ENCODE data around the gene SPATA31D3.

Gene SPATA31D3

GRCh38 chr9:81964218-81965171 lies 21.2 kb downstream of the SPATA31D3 start:
- Histone ChIP-seq H3K4ac (ENCODE audit: low read depth, low read length) (no peak overlapping the region), H3K23ac (ENCODE audit: low read length) (no peak overlapping the region), H2BK5ac (ENCODE audit: low read depth, low read length, poor library complexity) (no peak overlapping the region), H3K36me3 (ENCODE audit: control insufficient read depth in 1 of 2, insufficient read depth in 2 of 2, low read length in 2 of 2) (no peaks in the 10 kb centered on the region), H3K18ac (ENCODE audit: low read length) (no peak overlapping the region), H2BK120ac (ENCODE audit: insufficient read depth, low read length, poor library complexity) (no peak overlapping the region), H3K9ac (ENCODE audit: low read length) (no peak overlapping the region), H4K91ac (ENCODE audit: low read depth, low read length) (no peak overlapping the region), H3K4me3 (ENCODE audit: low read depth, low read length) (no peak overlapping the region), H4K8ac (ENCODE audit: low read depth, low read length) (no peak overlapping the region), H4K12ac (ENCODE audit: low read depth, low read length) (no peak overlapping the region), H3K79me1 (ENCODE audit: low read length) (no peaks in the 10 kb centered on the region), H2BK12ac (ENCODE audit: low read length) (no peak overlapping the region), H2AFZ (ENCODE audit: insufficient read depth, low read length, poor library complexity) (no peak overlapping the region), H3K79me2 (ENCODE audit: control insufficient read depth, insufficient read depth, low read length, poor library complexity) (no peaks in the 10 kb centered on the region), H3K27me3 (ENCODE audit: insufficient read depth, low read length) (no peaks in the 10 kb centered on the region), H3K27ac (ENCODE audit: low read depth, low read length) (no peak overlapping the region), H3K4me2 (ENCODE audit: low read length) (no peak overlapping the region), H3K4me1 (ENCODE audit: control insufficient read depth in 1 of 2, insufficient read depth in 2 of 2, low read length in 2 of 2) (no peaks in the 10 kb centered on the region), H3K14ac (ENCODE audit: low read length) (no peak overlapping the region), H2AK5ac (ENCODE audit: low read length) (no peak overlapping the region), H3K9me3 (ENCODE audit: insufficient read depth, low read depth, low read length) (no peaks in the 10 kb centered on the region)
- DNase-seq: no peak
- WGBS (ENCODE audit: extremely low coverage, insufficient coverage, insufficient read length): no CpG with 5 or more reads among the region's 6 CpGs

GRCh38 chr9:81968026-81968425 lies 24.7 kb downstream of the SPATA31D3 start:
- H2AFZ ChIP-seq (ENCODE audit: insufficient read depth, low read length, poor library complexity): no peak overlapping the region
- no peaks in the 10 kb centered on the region for H3K27me3 ChIP-seq (ENCODE audit: insufficient read depth, low read length)
- H3K79me2 ChIP-seq (ENCODE audit: control insufficient read depth, insufficient read depth, low read length, poor library complexity): no peaks in the 10 kb centered on the region
- no peak overlapping the region for H3K27ac ChIP-seq (ENCODE audit: low read depth, low read length)
- H4K12ac ChIP-seq (ENCODE audit: low read depth, low read length): no peak overlapping the region
- WGBS (ENCODE audit: extremely low coverage, insufficient coverage, insufficient read length): no CpG with 5 or more reads among the region's 3 CpGs
- no peak overlapping the region for H4K8ac ChIP-seq (ENCODE audit: low read depth, low read length)
- H3K4me3 ChIP-seq (ENCODE audit: low read depth, low read length): no peak overlapping the region
- H3K36me3 ChIP-seq (ENCODE audit: control insufficient read depth in 1 of 2, insufficient read depth in 2 of 2, low read length in 2 of 2): no peaks in the 10 kb centered on the region
- no peak for DNase-seq
- no peak overlapping the region for H3K23ac ChIP-seq (ENCODE audit: low read length)
- H3K4me1 ChIP-seq (ENCODE audit: control insufficient read depth in 1 of 2, insufficient read depth in 2 of 2, low read length in 2 of 2): no peaks in the 10 kb centered on the region
- H4K91ac ChIP-seq (ENCODE audit: low read depth, low read length): no peak overlapping the region
- no peak overlapping the region for H2BK120ac ChIP-seq (ENCODE audit: insufficient read depth, low read length, poor library complexity)
- H3K4me2 ChIP-seq (ENCODE audit: low read length): no peak overlapping the region
- no peak overlapping the region for H3K9ac ChIP-seq (ENCODE audit: low read length)
- no peaks in the 10 kb centered on the region for H3K79me1 ChIP-seq (ENCODE audit: low read length)
- no peak overlapping the region for H2AK5ac ChIP-seq (ENCODE audit: low read length)
- H3K14ac ChIP-seq (ENCODE audit: low read length): no peak overlapping the region
- H2BK12ac ChIP-seq (ENCODE audit: low read length): no peak overlapping the region
- H3K4ac ChIP-seq (ENCODE audit: low read depth, low read length): no peak overlapping the region
- H2BK5ac ChIP-seq (ENCODE audit: low read depth, low read length, poor library complexity): no peak overlapping the region
- no peak overlapping the region for H3K18ac ChIP-seq (ENCODE audit: low read length)
- H3K9me3 ChIP-seq (ENCODE audit: insufficient read depth, low read depth, low read length): no peaks in the 10 kb centered on the region

DNA sequence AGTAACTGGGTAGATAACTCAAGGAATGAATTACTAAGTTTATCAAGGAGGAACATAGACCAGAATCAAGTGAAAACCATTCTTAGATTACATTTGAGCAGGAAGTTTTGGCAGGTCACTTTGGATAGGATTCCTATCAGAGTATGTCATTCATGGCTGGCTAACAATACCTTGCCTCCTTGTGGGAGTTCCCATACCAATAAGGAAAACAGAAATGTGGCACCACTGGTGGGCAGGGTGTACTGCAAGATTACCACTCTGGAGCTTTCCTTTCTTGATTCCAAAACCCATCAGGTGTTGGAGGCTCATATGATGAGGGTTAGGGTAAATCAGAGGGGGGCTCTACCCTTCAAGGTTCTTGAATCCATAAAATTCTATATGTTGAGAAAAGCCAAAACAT lies 26.7 kb downstream of the SPATA31D3 start:
- Histone ChIP-seq H3K18ac (ENCODE audit: low read length) (no peak overlapping the region), H4K91ac (ENCODE audit: low read depth, low read length) (no peak overlapping the region), H4K12ac (ENCODE audit: low read depth, low read length) (no peak overlapping the region), H2BK12ac (ENCODE audit: low read length) (no peak overlapping the region), H3K27me3 (ENCODE audit: insufficient read depth, low read length) (no peaks in the 10 kb centered on the region), H2AFZ (ENCODE audit: insufficient read depth, low read length, poor library complexity) (no peak overlapping the region), H2AK5ac (ENCODE audit: low read length) (no peak overlapping the region), H3K4ac (ENCODE audit: low read depth, low read length) (no peak overlapping the region), H3K27ac (ENCODE audit: low read depth, low read length) (no peak overlapping the region), H3K4me3 (ENCODE audit: low read depth, low read length) (no peak overlapping the region), H3K9ac (ENCODE audit: low read length) (no peak overlapping the region), H3K4me1 (ENCODE audit: control insufficient read depth in 1 of 2, insufficient read depth in 2 of 2, low read length in 2 of 2) (no peaks in the 10 kb centered on the region), H3K79me2 (ENCODE audit: control insufficient read depth, insufficient read depth, low read length, poor library complexity) (no peaks in the 10 kb centered on the region), H3K79me1 (ENCODE audit: low read length) (no peaks in the 10 kb centered on the region), H2BK120ac (ENCODE audit: insufficient read depth, low read length, poor library complexity) (no peak overlapping the region), H3K23ac (ENCODE audit: low read length) (no peak overlapping the region), H3K36me3 (ENCODE audit: control insufficient read depth in 1 of 2, insufficient read depth in 2 of 2, low read length in 2 of 2) (no peaks in the 10 kb centered on the region), H4K8ac (ENCODE audit: low read depth, low read length) (no peak overlapping the region), H3K4me2 (ENCODE audit: low read length) (no peak overlapping the region), H3K9me3 (ENCODE audit: insufficient read depth, low read depth, low read length) (peaks cover 2% of the 10 kb centered on the region), H3K14ac (ENCODE audit: low read length) (no peak overlapping the region), H2BK5ac (ENCODE audit: low read depth, low read length, poor library complexity) (no peak overlapping the region)
- DNase-seq: no peak

DNA sequence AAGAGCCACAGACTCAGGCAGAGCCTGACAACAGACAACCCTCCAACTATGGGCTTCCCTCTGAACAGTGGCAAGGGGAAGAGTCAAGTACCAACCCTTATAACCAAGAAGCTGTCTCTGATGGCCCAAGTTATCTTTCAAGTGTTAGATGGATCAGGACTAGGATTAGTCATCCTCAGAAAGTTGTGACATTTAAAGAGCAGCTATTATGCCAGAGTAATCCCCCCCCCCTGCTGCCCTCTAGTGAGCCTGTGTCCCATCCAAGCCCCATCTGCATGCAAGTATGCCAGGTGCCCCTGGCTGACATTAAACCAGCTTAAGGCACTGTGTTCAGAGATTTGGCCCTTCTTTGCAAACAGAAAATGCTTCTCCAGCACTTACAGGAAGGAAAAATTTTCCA lies 28.4 kb downstream of the SPATA31D3 start:
- no peak overlapping the region for H3K14ac ChIP-seq (ENCODE audit: low read length)
- no peak overlapping the region for H2BK120ac ChIP-seq (ENCODE audit: insufficient read depth, low read length, poor library complexity)
- H4K91ac ChIP-seq (ENCODE audit: low read depth, low read length): no peak overlapping the region
- H3K18ac ChIP-seq (ENCODE audit: low read length): no peak overlapping the region
- H3K4me3 ChIP-seq (ENCODE audit: low read depth, low read length): no peak overlapping the region
- no peak for DNase-seq
- H3K79me1 ChIP-seq (ENCODE audit: low read length): no peaks in the 10 kb centered on the region
- no peak overlapping the region for H2BK5ac ChIP-seq (ENCODE audit: low read depth, low read length, poor library complexity)
- H3K79me2 ChIP-seq (ENCODE audit: control insufficient read depth, insufficient read depth, low read length, poor library complexity): no peaks in the 10 kb centered on the region
- H3K36me3 ChIP-seq (ENCODE audit: control insufficient read depth in 1 of 2, insufficient read depth in 2 of 2, low read length in 2 of 2): no peaks in the 10 kb centered on the region
- H3K27me3 ChIP-seq (ENCODE audit: insufficient read depth, low read length): no peaks in the 10 kb centered on the region
- H3K23ac ChIP-seq (ENCODE audit: low read length): no peak overlapping the region
- H3K4me1 ChIP-seq (ENCODE audit: control insufficient read depth in 1 of 2, insufficient read depth in 2 of 2, low read length in 2 of 2): no peaks in the 10 kb centered on the region
- H4K12ac ChIP-seq (ENCODE audit: low read depth, low read length): no peak overlapping the region
- no peak overlapping the region for H3K4ac ChIP-seq (ENCODE audit: low read depth, low read length)
- peaks cover 2% of the 10 kb centered on the region for H3K9me3 ChIP-seq (ENCODE audit: insufficient read depth, low read depth, low read length)
- no peak overlapping the region for H3K27ac ChIP-seq (ENCODE audit: low read depth, low read length)
- no peak overlapping the region for H2AK5ac ChIP-seq (ENCODE audit: low read length)
- H2AFZ ChIP-seq (ENCODE audit: insufficient read depth, low read length, poor library complexity): no peak overlapping the region
- H3K9ac ChIP-seq (ENCODE audit: low read length): no peak overlapping the region
- H3K4me2 ChIP-seq (ENCODE audit: low read length): no peak overlapping the region
- no peak overlapping the region for H2BK12ac ChIP-seq (ENCODE audit: low read length)
- no peak overlapping the region for H4K8ac ChIP-seq (ENCODE audit: low read depth, low read length)

Measured in trophoblast cell (in vitro differentiated cells and primary cell).